Upper lobe of right lung (tissue), 1 donor: ENCODE results near the gene UBTF. TPM values are rescaled to one million over a fixed set of nuclear protein-coding genes. Genes with fewer than 3 reads are reported as not detected.
A peak's percentile ranks its signal among the peaks of the same experiment; 100 is the strongest.

Experiments
- ATAC-seq: fragments of 200-7000 bp; cut with Tn5 transposase; one replicate; pipeline ENCODE4 v1.9.1; 2020; ENCODE audit warnings: mild to moderate bottlenecking, moderate library complexity
- DNase-seq: peaks from one replicate; pipeline ENCODE4 v3.0.0-alpha.2; 2020
- H3K27ac ChIP-seq: fragments of 200-600 bp; one replicate; pipeline ENCODE4 v1.8.0; 2022
- H3K27me3 ChIP-seq: fragments of 200-600 bp; one replicate; pipeline ENCODE4 v1.8.0; 2022; ENCODE audit warnings: mild to moderate bottlenecking
- H3K36me3 ChIP-seq: fragments of 200-600 bp; one replicate; pipeline ENCODE4 v1.8.0; 2022
- H3K4me1 ChIP-seq: fragments of 200-600 bp; one replicate; pipeline ENCODE4 v1.8.0; 2022
- H3K4me3 ChIP-seq: fragments of 200-600 bp; one replicate; pipeline ENCODE4 v1.8.0; 2022; ENCODE audit warnings: mild to moderate bottlenecking
- H3K9me3 ChIP-seq: fragments of 200-600 bp; one replicate; pipeline ENCODE4 v1.8.0; 2022
- CTCF ChIP-seq: fragments of 200-600 bp; IDR thresholded peaks from one replicate; pipeline ENCODE4 v1.8.0; 2022; ENCODE audit warnings: antibody characterized with exemption
- intact Hi-C: fragments of 100-400 bp; cut with DNase I; formaldehyde crosslinking; loops from one replicate; pipeline ENCODE4 v1.11.0; 2022
- total RNA-seq: library from RNA; stranded (reverse); fragmentation: NEBNext Ultra II Directional; extraction: Animal tissue kit (Norgen Biotek cat#: 25700); gene quantifications from one replicate; pipeline ENCODE4 v1.2.1, GENCODE V29; 2021
- donor health status: DM: no; HTN: yes; CAD: no; lungs with severe emphysema.

UBTF gene
- total RNA-seq, 1 donor from 2014 or later = 62.6 TPM

- DNase-seq = no peak
- TF ChIP-seq CTCF = no peak
- intact Hi-C loops = no loop called here
- H3K4me1 ChIP-seq = peaks cover 10% of the 10 kb centered on the region
- no peak for ATAC-seq
- no peaks in the 10 kb centered on the region for H3K27me3 ChIP-seq
- no peak overlapping the region for H3K27ac ChIP-seq
- H3K36me3 ChIP-seq = no peaks in the 10 kb centered on the region
- no peak overlapping the region for H3K4me3 ChIP-seq
- H3K9me3 ChIP-seq = no peaks in the 10 kb centered on the region
Measured at GRCh38 chr17:44223541-44224071, 4.1 kb upstream of the UBTF start.

- intact Hi-C loops = no loop called here
- Histone ChIP-seq H3K4me1 (peaks cover 19% of the 10 kb centered on the region), H3K27ac (peak overlapping the region; percentile 97), H3K4me3 (peak overlapping the region; percentile 98), H3K27me3 (no peaks in the 10 kb centered on the region), H3K36me3 (no peaks in the 10 kb centered on the region), H3K9me3 (no peaks in the 10 kb centered on the region)
- TF ChIP-seq CTCF = peak; percentile 24
- ATAC-seq (peak; percentile 34), DNase-seq (peak; percentile 90)
Measured at GRCh38 chr17:44222112-44222869, 2.8 kb upstream of the UBTF start.

- DNase-seq (peak; percentile 73), ATAC-seq (no peak)
- Histone ChIP-seq H3K9me3 (no peaks in the 10 kb centered on the region), H3K27ac (peak overlapping the region; percentile 97), H3K27me3 (no peaks in the 10 kb centered on the region), H3K4me3 (peak overlapping the region; percentile 98), H3K4me1 (peaks cover 24% of the 10 kb centered on the region), H3K36me3 (peaks cover 4% of the 10 kb centered on the region)
- no peak for TF ChIP-seq CTCF
- intact Hi-C loops = no loop called here
Measured at GRCh38 chr17:44221862-44222111, 2.3 kb upstream of the UBTF start.

GRCh38 chr17:44221084-44221861, 1.8 kb upstream of the UBTF start:
- peak overlapping the region; percentile 98 for H3K4me3 ChIP-seq
- no peaks in the 10 kb centered on the region for H3K9me3 ChIP-seq
- DNase-seq (peak; percentile 87), ATAC-seq (peak; percentile 32)
- H3K36me3 ChIP-seq = peaks cover 9% of the 10 kb centered on the region
- H3K4me1 ChIP-seq = peaks cover 28% of the 10 kb centered on the region
- H3K27me3 ChIP-seq = no peaks in the 10 kb centered on the region
- peak overlapping the region; percentile 97 for H3K27ac ChIP-seq
- intact Hi-C loops = no loop called here
- TF ChIP-seq CTCF = no peak

GRCh38 chr17:44220213-44221083, 973 bp upstream of the UBTF start:
- Histone ChIP-seq H3K4me3 (peak overlapping the region; percentile 98), H3K36me3 (peaks cover 17% of the 10 kb centered on the region), H3K27ac (peak overlapping the region; percentile 97), H3K27me3 (no peaks in the 10 kb centered on the region), H3K9me3 (no peaks in the 10 kb centered on the region), H3K4me1 (peaks cover 30% of the 10 kb centered on the region)
- intact Hi-C loops = no loop called here
- DNase-seq (peak; percentile 84), ATAC-seq (peak; percentile 30)
- no peak for TF ChIP-seq CTCF
